H9 (cell line): Measurements from ENCODE around the gene IGF2R. TPM values are rescaled to one million over a fixed set of nuclear protein-coding genes. Genes with fewer than 3 reads are reported as not detected.
A peak's percentile ranks its signal among the peaks of the same experiment; 100 is the strongest.

ENCODE experiments used
- DNase-seq: peaks from one replicate; pipeline ENCODE4 v3.0.0-alpha.2; 2017
- H2AFZ ChIP-seq: one replicate; pipeline ENCODE4 v1.6.1; 2013; ENCODE audit warnings: mild to moderate bottlenecking, low read length, control low read depth, moderate library complexity
- H2AK5ac ChIP-seq: 2 replicates; pipeline ENCODE4 v1.6.1; 2013; ENCODE audit warnings: low read length, control low read depth, mixed read lengths; ENCODE audit not compliant: insufficient read length
- H2BK120ac ChIP-seq: one replicate; pipeline ENCODE4 v1.6.1; 2013; ENCODE audit warnings: low read depth, mild to moderate bottlenecking, low read length, control low read depth, inconsistent platforms; ENCODE audit not compliant: poor library complexity, severe bottlenecking
- H2BK12ac ChIP-seq: 2 replicates; pipeline ENCODE4 v1.6.1; 2013; ENCODE audit warnings: low read length, control low read depth, mixed read lengths, low read depth; ENCODE audit not compliant: insufficient read length
- H2BK15ac ChIP-seq: 2 replicates; pipeline ENCODE4 v1.6.1; 2013; ENCODE audit warnings: low read depth, low read length, control low read depth
- H2BK20ac ChIP-seq: one replicate; pipeline ENCODE4 v1.6.1; 2013; ENCODE audit warnings: low read depth, mild to moderate bottlenecking, low read length, control low read depth, inconsistent platforms; ENCODE audit not compliant: poor library complexity, severe bottlenecking
- H2BK5ac ChIP-seq: 2 replicates; pipeline ENCODE4 v1.6.1; 2013; ENCODE audit warnings: low read length, control low read depth, mixed read lengths; ENCODE audit not compliant: insufficient read length
- H3K14ac ChIP-seq: 2 replicates; pipeline ENCODE4 v1.6.1; 2013; ENCODE audit warnings: low read length, control low read depth; ENCODE audit not compliant: insufficient read depth
- H3K18ac ChIP-seq: 2 replicates; pipeline ENCODE4 v1.6.1; 2013; ENCODE audit warnings: low read depth, mild to moderate bottlenecking, mixed read lengths, low read length, control low read depth; ENCODE audit not compliant: insufficient read length
- H3K23ac ChIP-seq: 2 replicates; pipeline ENCODE4 v1.6.1; 2013; ENCODE audit warnings: low read length, control low read depth, mixed read lengths, low read depth; ENCODE audit not compliant: insufficient read length
- H3K23me2 ChIP-seq: 2 replicates; pipeline ENCODE4 v1.6.1; 2013; ENCODE audit warnings: low read depth, mild to moderate bottlenecking, mixed read lengths, low read length, control low read depth; ENCODE audit not compliant: insufficient read length, poor library complexity, severe bottlenecking
- H3K27ac ChIP-seq: 2 replicates; pipeline ENCODE4 v1.5.1; 2013; ENCODE audit warnings: low read length, control low read depth, mixed read lengths, low read depth; ENCODE audit not compliant: insufficient read length
- H3K27me3 ChIP-seq: 2 replicates; pipeline ENCODE4 v1.6.1; 2013; ENCODE audit warnings: low read length, control low read depth, inconsistent platforms; ENCODE audit not compliant: insufficient read depth
- H3K4ac ChIP-seq: 2 replicates; pipeline ENCODE4 v1.6.1; 2013; ENCODE audit warnings: low read depth, mild to moderate bottlenecking, control low read depth, inconsistent platforms, low read length, moderate library complexity
- H3K4me1 ChIP-seq: 2 replicates; pipeline ENCODE4 v1.6.1; 2013; ENCODE audit warnings: low read length, control low read depth, inconsistent platforms; ENCODE audit not compliant: insufficient read depth
- H3K4me2 ChIP-seq: 2 replicates; pipeline ENCODE4 v1.6.1; 2013; ENCODE audit warnings: low read length, control low read depth, mixed read lengths; ENCODE audit not compliant: insufficient read length, insufficient read depth
- H3K56ac ChIP-seq: 2 replicates; pipeline ENCODE4 v1.6.1; 2013; ENCODE audit warnings: low read depth, mild to moderate bottlenecking, mixed read lengths, low read length, control low read depth; ENCODE audit not compliant: insufficient read length
- H3K79me1 ChIP-seq: 2 replicates; pipeline ENCODE4 v1.6.1; 2013; ENCODE audit warnings: low read depth, mild to moderate bottlenecking, moderate library complexity, low read length, control low read depth, inconsistent platforms; ENCODE audit not compliant: insufficient read depth, poor library complexity, severe bottlenecking
- H3K79me2 ChIP-seq: 2 replicates; pipeline ENCODE4 v1.6.1; 2013; ENCODE audit warnings: low read length, control low read depth, inconsistent platforms; ENCODE audit not compliant: insufficient read depth
- H3K9ac ChIP-seq: 2 replicates; pipeline ENCODE4 v1.6.1; 2013; ENCODE audit warnings: low read length, control low read depth, mixed read lengths; ENCODE audit not compliant: insufficient read length; ENCODE audit errors: extremely low read depth
- H3K9me3 ChIP-seq: one replicate; pipeline ENCODE4 v1.6.1; 2013; ENCODE audit warnings: low read depth, low read length, inconsistent platforms; ENCODE audit not compliant: control insufficient read depth
- H3T11ph ChIP-seq: one replicate; pipeline ENCODE4 v1.6.1; 2013; ENCODE audit warnings: mild to moderate bottlenecking, low read length, control low read depth, inconsistent platforms
- H4K20me1 ChIP-seq: one replicate; pipeline ENCODE4 v1.6.1; 2013; ENCODE audit not compliant: control insufficient read depth, insufficient read length, insufficient read depth
- H4K5ac ChIP-seq: 2 replicates; pipeline ENCODE4 v1.6.1; 2013; ENCODE audit warnings: low read depth, mild to moderate bottlenecking, mixed read lengths, low read length, control low read depth; ENCODE audit not compliant: insufficient read length
- H4K8ac ChIP-seq: replicated peaks from 2 replicates; pipeline ENCODE4 v1.6.1; 2013; ENCODE audit warnings: low read length, control low read depth, mixed read lengths, low read depth; ENCODE audit not compliant: insufficient read length
- H4K91ac ChIP-seq: 2 replicates; pipeline ENCODE4 v1.6.1; 2013; ENCODE audit warnings: low read depth, mild to moderate bottlenecking, moderate library complexity, mixed read lengths, low read length, control low read depth; ENCODE audit not compliant: insufficient read length
- H3K27ac Mint-ChIP-seq, 3 experiments: 2 replicates in 2 of 3; 3 replicates in 1 of 3; pipeline ENCODE4 v1.8.0; 2020 to 2021; ENCODE audit warnings: mixed read lengths in 3 of 3, mild to moderate bottlenecking in 1 of 3, moderate library complexity in 1 of 3
- H3K27me3 Mint-ChIP-seq: 2 replicates; pipeline ENCODE4 v1.8.0; 2021; ENCODE audit warnings: low read depth, mild to moderate bottlenecking, moderate library complexity, mixed read lengths
- H3K36me3 Mint-ChIP-seq, 3 experiments: 2 replicates in 2 of 3; 3 replicates in 1 of 3; pipeline ENCODE4 v1.8.0; 2020 to 2021; ENCODE audit warnings: low read depth in 3 of 3, mixed read lengths in 3 of 3; ENCODE audit not compliant: insufficient read depth in 1 of 3
- H3K4me1 Mint-ChIP-seq, 2 experiments: 2 replicates each; pipeline ENCODE4 v1.8.0; 2020; ENCODE audit warnings: mixed read lengths in 2 of 2
- H3K4me3 Mint-ChIP-seq, 2 experiments: 2 replicates in 1 of 2; 3 replicates in 1 of 2; pipeline ENCODE4 v1.8.0; 2020 to 2021; ENCODE audit warnings: mild to moderate bottlenecking in 2 of 2, mixed read lengths in 2 of 2, moderate library complexity in 1 of 2
- H3K9me3 Mint-ChIP-seq, 2 experiments: 2 replicates in 1 of 2; 3 replicates in 1 of 2; pipeline ENCODE4 v1.8.0; 2020; ENCODE audit warnings: mild to moderate bottlenecking in 2 of 2, mixed read lengths in 2 of 2, moderate library complexity in 1 of 2
- WGBS: extraction: QIAGEN DNeasy Blood & Tissue Kit; methylation state at CpG from one replicate; pipeline ENCODE4 v1.1.7; 2013; ENCODE audit warnings: missing lambda C conversion rate, low lambda C conversion rate, mixed read lengths; ENCODE audit not compliant: insufficient read length; ENCODE audit errors: extremely low coverage; 5-methylcytosine and 5-hydroxymethylcytosine counted together
- total RNA-seq: library from RNA; stranded (reverse); gene quantifications from 2 replicates; pipeline ENCODE4 v1.2.1, GENCODE V29; 2021
- TF ChIP-seq, protein P1 (sequence below): fragments of 200-600 bp; sonication (generic); conservative IDR thresholded peaks from 3 replicates; pipeline ENCODE4 v1.8.0; 2021; ENCODE audit warnings: antibody characterized with exemption, mild to moderate bottlenecking

IGF2R gene
- total RNA-seq, 1 experiment from 2014 or later, result 66.7 TPM

DNA sequence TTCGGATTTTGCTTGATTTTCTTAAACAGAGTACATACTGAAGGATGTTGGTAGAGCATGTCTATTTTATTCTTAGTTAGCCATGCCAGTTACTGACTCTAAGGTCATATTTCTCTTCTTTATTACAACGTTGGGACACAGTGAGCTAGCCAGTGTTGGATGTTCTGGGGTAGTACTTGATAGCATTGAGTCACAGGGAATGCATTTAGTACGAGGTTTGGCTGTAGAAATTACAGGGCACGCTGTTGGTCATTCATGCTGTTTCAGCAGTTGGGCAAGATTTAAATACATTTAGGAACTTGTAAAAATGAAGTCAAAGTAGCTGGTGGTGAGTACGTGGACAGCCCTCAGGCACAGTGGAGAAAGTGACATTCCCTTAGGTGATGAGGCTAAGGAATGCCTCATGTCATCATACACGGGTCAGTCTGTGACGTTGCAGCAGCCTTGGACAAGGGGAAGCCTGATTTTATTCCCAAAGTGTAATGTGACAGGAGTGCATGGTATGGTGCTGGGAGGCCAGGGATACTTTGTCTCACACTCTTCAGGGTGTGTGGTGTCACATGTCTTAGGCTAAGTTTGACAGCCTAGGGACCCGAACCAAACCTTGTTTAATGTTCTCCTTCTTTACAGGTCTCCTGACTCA is 95.0 kb downstream of the IGF2R start:
- Histone ChIP-seq H3K27ac (no peak overlapping the region), H2BK5ac (no peak overlapping the region), H3K4me1 (no peaks in the 10 kb centered on the region), H2BK20ac (no peak overlapping the region), H3K79me2 (no peaks in the 10 kb centered on the region), H2BK120ac (no peak overlapping the region), H4K91ac (no peak overlapping the region), H2AK5ac (no peak overlapping the region), H3K18ac (no peak overlapping the region), H4K5ac (no peak overlapping the region), H3K27me3 (no peaks in the 10 kb centered on the region), H3K79me1 (no peaks in the 10 kb centered on the region), H2BK12ac (no peak overlapping the region), H3T11ph (no peak overlapping the region), H3K14ac (no peak overlapping the region), H3K23me2 (no peaks in the 10 kb centered on the region), H3K4ac (no peak overlapping the region), H3K23ac (no peak overlapping the region), H4K8ac (no peak overlapping the region), H2AFZ (no peak overlapping the region), H3K9me3 (no peaks in the 10 kb centered on the region), H3K56ac (no peak overlapping the region), H2BK15ac (no peak overlapping the region), H4K20me1 (no peaks in the 10 kb centered on the region), H3K4me2 (no peak overlapping the region), H3K9ac (no peak overlapping the region)
- 0 out of 7 replicates have a peak overlapping the region, but pooled peaks of 1 of the 3 experiments have one; percentile 2 for H3K27ac Mint-ChIP-seq
- H3K9me3 Mint-ChIP-seq, result no peaks in the 10 kb centered on the region
- peaks cover 43 to 84% (median 80%) of the 10 kb centered on the region in 3 experiments for H3K36me3 Mint-ChIP-seq
- TF ChIP-seq, protein P1, sequence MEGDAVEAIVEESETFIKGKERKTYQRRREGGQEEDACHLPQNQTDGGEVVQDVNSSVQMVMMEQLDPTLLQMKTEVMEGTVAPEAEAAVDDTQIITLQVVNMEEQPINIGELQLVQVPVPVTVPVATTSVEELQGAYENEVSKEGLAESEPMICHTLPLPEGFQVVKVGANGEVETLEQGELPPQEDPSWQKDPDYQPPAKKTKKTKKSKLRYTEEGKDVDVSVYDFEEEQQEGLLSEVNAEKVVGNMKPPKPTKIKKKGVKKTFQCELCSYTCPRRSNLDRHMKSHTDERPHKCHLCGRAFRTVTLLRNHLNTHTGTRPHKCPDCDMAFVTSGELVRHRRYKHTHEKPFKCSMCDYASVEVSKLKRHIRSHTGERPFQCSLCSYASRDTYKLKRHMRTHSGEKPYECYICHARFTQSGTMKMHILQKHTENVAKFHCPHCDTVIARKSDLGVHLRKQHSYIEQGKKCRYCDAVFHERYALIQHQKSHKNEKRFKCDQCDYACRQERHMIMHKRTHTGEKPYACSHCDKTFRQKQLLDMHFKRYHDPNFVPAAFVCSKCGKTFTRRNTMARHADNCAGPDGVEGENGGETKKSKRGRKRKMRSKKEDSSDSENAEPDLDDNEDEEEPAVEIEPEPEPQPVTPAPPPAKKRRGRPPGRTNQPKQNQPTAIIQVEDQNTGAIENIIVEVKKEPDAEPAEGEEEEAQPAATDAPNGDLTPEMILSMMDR, result no peak
- H3K4me1 Mint-ChIP-seq, result no peaks in the 10 kb centered on the region
- WGBS, result no CpG with 5 or more reads among the region's 8 CpGs
- no peaks in the 10 kb centered on the region for H3K27me3 Mint-ChIP-seq
- no peak overlapping the region for H3K4me3 Mint-ChIP-seq
- DNase-seq, result no peak
